ENCODE measurements around the gene EEF1B2. TPM values are rescaled to one million over a fixed set of nuclear protein-coding genes. Genes with fewer than 3 reads are reported as not detected.
"Not testable (repeated sequence)": the region's sequence is repeated elsewhere in the genome, so short reads cannot be mapped to it uniquely, and the experiment has no call there.

The EEF1B2 gene
- 425 and 693 TPM in 2 replicates for total RNA-seq (2014; rRNA removed; shearing (Covaris generic); ENCODE audit: low replicate concordance)

DNA sequence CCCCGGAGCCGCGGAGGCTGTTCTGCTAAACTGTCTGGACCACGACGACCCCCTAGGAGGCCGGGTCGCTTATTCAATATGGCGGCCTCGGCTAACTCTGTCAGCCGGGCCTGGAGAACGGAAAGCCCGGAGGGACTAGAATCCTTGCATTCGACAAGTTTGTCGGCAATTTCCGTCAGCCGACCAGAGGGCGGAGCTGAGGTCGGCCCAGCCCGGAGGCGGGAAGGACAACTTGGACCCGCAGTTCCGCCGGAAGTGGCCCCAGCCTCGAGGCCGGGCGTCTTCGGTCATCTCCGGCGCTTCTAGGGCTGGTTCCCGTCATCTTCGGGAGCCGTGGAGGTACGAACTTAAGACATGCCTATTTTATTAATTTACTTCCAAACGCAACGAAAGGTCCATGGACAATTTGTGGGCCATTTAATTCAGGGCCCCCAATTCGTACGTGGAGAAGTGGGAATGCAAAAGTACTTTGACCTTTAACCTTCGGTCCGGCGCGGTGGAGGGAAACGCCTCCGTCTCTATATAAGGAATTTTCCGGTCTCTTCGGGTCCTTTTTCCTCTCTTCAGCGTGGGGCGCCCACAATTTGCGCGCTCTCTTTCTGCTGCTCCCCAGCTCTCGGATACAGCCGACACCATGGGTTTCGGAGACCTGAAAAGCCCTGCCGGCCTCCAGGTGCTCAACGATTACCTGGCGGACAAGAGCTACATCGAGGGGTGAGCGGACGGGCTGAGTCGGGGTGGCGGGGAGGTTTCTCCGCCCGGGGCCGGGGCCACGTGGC lies at the start of gene EEF1B2, which contains the start of gene NDUFS1:
EEF1B2 (plus strand) TSS at position 550 of the 779 bp plus-strand sequence; CDS start at position 635, 85 bp downstream.
NDUFS1 (minus strand) TSS at position 99 of the 779 bp plus-strand sequence. CDS start 5,766 bp downstream, outside the sequence.
- peak; percentile 98 for DNase-seq
- peak within 1 kb of the TSS; percentile 71 for H3K4me3 ChIP-seq
- H3K36me3 ChIP-seq, result peaks cover 67% of the 10 kb centered on the region
- no peaks in the 10 kb centered on the region for H3K27me3 ChIP-seq
- H3K9me3 ChIP-seq, result peaks cover 5% of the 10 kb centered on the region; the same call in 1 of the 2 replicates

DNA sequence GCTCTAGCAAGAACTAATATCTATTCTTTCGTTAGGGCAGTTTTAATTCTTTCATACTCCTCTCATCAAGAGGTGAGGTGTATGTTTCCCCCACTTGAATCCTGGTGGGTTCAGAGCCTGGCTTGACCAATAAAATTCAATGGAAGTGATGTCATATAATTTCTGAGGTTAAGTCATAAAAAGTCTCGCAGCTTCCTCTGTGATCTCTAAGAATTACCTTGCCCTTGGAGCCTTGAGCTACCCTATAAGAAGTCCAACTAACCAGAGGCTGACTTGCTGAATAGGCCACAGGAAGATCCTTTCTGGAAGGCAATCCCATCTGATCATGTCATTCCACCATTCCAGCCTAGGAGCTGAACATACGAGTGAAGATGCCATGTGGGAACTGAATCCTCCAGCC lies 47.6 kb upstream of the EEF1B2 start:
- Histone ChIP-seq H3K36me3 (peaks cover 12% of the 10 kb centered on the region), H3K4me3 (no peak overlapping the region), H3K27me3 (no peaks in the 10 kb centered on the region), H3K9me3 (no peaks in the 10 kb centered on the region)
- DNase-seq, result no peak

DNA sequence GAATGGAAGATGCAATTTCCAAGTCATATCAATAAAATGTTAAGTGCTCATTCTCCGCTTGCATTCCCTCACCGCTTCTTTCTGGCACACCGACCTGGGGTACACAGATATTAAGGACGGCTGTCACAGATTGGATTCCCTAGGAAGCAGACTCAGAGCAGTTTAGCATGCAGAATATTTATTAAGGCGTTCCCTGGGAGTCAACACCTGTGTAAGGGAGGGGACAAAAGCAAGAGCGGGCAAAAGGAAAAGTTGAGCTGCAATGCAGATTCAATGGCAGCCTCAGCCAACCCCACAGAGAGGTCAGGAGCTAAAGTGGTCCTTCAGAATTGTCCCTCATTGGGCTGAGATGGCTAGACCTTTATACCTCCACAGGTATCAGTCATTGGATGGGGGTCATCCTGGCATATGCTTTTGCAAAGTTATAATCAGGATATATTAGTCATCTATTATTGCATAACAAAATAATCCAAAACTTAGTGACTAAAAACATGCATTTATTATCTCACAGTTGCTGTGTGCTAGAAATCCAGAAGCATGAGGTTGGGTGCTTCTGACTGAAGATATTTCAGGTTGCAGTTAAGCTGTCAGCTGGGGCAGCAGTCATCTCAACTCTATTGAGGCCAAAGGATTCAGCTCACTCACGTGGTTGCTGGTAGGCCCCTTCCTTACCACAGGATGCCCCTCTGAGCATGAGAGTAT lies 46.7 kb upstream of the EEF1B2 start:
- peaks cover 14% of the 10 kb centered on the region for H3K36me3 ChIP-seq
- no peak for DNase-seq
- no peaks in the 10 kb centered on the region for H3K27me3 ChIP-seq
- H3K4me3 ChIP-seq, result no peak overlapping the region
- H3K9me3 ChIP-seq, result no peaks in the 10 kb centered on the region

DNA sequence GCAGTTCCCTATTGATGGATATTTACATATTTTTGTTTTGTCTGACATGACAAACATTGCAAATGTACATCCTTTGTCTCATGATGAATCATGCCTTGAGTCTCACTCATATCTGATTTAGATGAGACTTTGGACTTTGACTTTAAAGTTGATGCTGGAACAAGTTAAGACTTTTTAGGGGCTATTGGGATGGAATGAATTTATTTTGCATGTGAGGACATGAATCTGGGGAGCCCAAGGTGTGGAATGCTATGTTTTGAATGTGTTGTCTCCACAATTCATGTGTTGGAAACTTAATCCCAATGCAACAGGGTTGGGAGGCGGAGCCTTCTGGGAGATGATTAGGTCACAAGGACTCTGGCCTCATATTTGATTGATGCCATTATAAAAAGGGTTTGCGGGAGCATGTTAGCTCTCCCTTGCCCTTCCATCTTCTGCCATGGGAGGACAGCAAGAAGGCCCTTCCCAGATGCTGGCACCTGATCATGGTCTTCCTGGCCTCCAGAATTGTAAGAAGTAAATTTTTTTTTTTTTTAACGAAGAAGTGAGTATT lies 44.6 kb upstream of the EEF1B2 start:
- Histone ChIP-seq H3K27me3 (no peaks in the 10 kb centered on the region), H3K36me3 (peaks cover 19% of the 10 kb centered on the region), H3K9me3 (no peaks in the 10 kb centered on the region), H3K4me3 (no peak overlapping the region)
- no peak for DNase-seq

DNA sequence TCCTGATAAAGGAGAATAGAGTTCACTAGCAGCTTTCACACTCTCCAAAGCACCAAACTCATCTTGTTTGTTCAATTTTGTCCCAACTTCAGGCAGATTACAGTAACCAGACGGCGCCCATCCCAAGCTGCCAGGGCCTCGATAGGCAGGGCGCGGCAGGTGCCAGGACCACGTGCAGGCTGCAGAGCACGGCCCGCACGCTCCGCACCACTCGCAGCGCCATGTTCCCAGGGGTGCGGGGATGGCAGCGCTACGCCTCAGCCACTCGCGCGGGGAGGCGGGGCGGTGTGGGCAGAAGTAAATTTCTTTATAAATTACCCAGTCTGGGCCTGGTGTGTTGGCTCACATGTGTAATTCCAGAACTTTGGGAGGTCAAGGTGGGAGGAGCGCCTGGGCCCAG lies 43.4 kb upstream of the EEF1B2 start:
- Histone ChIP-seq H3K36me3 (peaks cover 31% of the 10 kb centered on the region), H3K27me3 (no peaks in the 10 kb centered on the region), H3K4me3 (no peak overlapping the region), H3K9me3 (no peaks in the 10 kb centered on the region)
- no peak for DNase-seq

DNA sequence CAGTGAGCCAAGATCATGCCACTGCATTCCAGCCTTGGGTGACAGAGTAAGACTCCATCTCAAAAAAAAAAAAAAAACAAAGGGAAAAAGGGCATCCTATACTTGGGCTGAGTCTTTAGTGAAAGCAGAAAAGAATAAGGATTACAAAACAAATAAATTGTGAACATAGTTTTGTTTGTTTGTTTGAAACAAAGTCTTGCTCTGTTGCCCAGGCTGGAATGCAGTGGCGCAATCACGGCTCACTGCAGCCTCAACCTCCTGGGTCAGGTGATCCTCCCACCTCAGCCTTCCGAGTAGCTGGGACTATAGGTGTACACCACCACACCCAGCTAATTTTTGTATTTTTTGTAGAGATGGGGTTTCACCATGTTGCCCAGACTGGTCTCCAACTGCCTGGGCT lies 37.1 kb upstream of the EEF1B2 start:
- DNase-seq, H3K9me3 ChIP-seq, H3K4me3 ChIP-seq, H3K27me3 ChIP-seq: not testable (repeated sequence)
- H3K36me3 ChIP-seq, result peaks cover 68% of the 10 kb centered on the region

DNA sequence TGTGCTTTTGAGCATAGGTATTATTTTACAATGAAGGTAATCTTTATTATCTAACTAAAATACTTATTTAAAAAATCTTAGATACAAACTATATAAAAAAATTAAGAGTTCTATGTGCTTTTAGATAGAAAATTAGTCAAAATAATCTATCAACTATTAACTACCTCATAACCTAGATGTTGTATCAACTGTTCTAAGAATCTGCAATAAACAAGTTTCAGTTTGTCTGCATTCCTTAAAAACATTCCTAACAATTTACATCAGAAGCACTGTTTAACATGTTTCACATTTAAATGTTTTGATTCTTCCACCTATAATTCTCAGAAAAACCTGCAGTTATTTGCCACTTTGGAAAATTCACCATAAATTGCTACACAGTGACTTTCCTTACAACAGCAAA lies 33.8 kb upstream of the EEF1B2 start:
- H3K9me3 ChIP-seq, result no peaks in the 10 kb centered on the region
- peaks cover 76% of the 10 kb centered on the region for H3K36me3 ChIP-seq
- H3K4me3 ChIP-seq, result no peak overlapping the region
- DNase-seq, result no peak
- no peaks in the 10 kb centered on the region for H3K27me3 ChIP-seq

DNA sequence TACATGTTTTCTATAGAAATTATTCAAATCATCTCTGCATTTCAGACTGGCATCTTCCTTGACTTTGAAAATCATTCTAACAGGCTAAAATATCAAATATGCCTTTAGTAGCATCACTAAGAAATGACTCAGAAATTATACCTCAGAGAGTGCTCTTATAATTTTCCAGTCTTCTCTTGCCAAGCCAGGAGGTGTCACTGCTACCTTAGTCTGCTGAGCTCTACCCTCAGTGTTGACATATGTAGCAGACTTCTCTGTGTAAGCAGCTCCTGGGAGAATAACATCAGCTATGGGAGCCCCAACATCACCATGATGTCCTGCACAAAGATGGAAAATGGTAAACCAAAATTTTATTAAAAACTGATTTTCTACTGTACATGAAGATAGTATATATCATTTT lies 32.0 kb upstream of the EEF1B2 start:
- Histone ChIP-seq H3K9me3 (no peaks in the 10 kb centered on the region), H3K36me3 (peaks cover 76% of the 10 kb centered on the region), H3K4me3 (no peak overlapping the region), H3K27me3 (no peaks in the 10 kb centered on the region)
- no peak for DNase-seq

DNA sequence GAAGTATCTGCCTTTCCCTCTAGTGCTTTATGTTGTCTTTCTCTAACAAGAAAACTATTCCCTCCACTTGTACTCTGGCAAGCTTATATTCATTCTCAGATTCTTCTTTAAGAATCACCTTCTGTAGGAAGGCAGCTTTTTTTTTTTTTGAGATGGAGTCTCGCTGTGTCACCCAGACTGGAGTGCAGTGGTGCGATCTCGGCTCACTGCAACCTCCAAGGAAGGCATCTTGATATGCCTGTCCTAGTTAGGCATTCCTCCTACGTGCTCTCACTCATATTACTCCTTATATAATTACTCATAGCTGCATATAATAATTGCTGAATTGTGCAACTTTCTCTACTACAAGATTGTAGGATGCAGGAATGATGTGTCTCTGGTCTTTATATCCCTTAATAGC lies 16.2 kb upstream of the EEF1B2 start:
- H3K36me3 ChIP-seq, result peaks cover 87% of the 10 kb centered on the region
- H3K4me3 ChIP-seq, result no peak overlapping the region
- H3K9me3 ChIP-seq, result no peaks in the 10 kb centered on the region
- DNase-seq, result no peak
- no peaks in the 10 kb centered on the region for H3K27me3 ChIP-seq

DNA sequence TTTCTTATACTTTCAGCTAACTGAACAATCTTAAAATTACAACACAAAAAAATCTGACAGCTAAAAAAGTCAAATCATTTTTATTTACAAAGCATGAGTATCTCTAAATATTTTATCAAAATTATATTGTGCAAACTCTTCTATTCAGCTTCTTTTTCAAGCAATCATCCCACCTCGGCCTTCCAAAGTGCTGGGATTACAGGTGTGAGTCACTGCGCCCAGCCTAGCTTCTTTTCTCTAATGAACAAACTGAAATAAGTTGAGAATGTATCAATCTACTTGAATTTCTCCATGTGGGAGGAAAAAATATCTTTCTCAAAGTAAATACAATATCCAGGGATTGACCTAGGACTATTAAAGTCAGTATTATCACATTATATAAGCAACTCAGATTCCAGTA lies 15.3 kb upstream of the EEF1B2 start:
- Histone ChIP-seq H3K9me3 (no peaks in the 10 kb centered on the region), H3K4me3 (no peak overlapping the region), H3K36me3 (peaks cover 86% of the 10 kb centered on the region), H3K27me3 (no peaks in the 10 kb centered on the region)
- DNase-seq, result no peak

DNA sequence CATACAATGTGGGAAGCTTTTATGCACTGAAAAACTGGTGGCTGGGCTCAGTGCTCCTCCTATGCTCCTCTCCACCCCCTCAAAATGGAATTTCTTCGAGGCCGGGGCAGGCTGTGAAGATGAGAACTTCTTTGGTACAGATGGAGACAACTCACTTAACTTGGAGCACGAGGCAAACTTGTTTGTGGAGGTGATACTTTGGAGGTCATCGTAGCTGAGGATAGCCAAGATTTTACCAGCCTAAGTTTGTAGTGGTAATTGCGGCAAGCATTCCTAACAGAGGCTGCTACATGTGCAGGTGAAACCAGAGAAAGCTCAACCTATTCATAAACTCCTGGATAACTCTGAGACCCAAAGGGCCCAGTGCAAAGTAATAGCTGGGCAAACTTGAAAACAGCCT lies 14.0 kb upstream of the EEF1B2 start:
- Histone ChIP-seq H3K27me3 (no peaks in the 10 kb centered on the region), H3K4me3 (no peak overlapping the region), H3K36me3 (peaks cover 84% of the 10 kb centered on the region), H3K9me3 (no peaks in the 10 kb centered on the region)
- DNase-seq, result no peak

DNA sequence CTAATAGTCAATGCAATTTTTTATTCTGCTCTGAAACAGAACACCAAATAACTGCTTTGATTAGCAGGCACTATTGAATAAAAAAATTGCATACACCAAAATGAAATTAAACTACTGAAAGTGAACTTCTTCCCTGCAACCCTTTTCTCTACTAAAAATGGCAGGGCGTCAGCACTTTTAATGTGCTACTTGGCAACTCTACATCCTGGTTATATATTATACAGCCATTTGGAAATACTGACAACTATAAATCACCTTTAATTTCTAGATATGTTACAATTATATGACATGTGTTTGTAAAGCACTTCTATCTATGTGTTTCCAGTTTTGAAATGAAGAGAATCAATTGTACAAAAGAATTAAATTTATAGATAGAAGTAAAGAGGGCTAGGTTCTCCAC lies 10.4 kb upstream of the EEF1B2 start:
- H3K4me3 ChIP-seq, result no peak overlapping the region
- DNase-seq, result no peak
- H3K9me3 ChIP-seq, result no peaks in the 10 kb centered on the region
- peaks cover 69% of the 10 kb centered on the region for H3K36me3 ChIP-seq
- no peaks in the 10 kb centered on the region for H3K27me3 ChIP-seq

DNA sequence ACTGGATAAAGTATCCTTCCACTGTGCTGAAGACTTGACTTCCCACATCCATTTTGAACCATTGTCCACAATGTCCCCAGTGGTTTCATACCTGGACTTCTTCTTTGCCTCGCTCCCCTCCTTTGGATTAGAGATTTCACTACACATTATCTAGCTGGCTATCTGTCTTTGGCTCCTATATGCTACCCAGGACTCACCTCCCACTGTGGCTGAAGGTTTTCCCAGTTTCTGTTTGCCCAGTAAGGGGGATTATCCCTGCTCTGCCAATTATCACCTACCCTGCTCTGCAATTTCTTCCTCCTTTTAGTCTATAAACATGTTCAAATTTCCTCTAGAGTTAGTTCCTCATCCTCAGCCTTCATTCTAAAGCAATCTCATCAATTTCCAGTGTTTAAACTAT lies 9.5 kb upstream of the EEF1B2 start:
- no peaks in the 10 kb centered on the region for H3K27me3 ChIP-seq
- DNase-seq, result no peak
- H3K9me3 ChIP-seq, result no peaks in the 10 kb centered on the region
- H3K36me3 ChIP-seq, result peaks cover 62% of the 10 kb centered on the region
- H3K4me3 ChIP-seq, result no peak overlapping the region

DNA sequence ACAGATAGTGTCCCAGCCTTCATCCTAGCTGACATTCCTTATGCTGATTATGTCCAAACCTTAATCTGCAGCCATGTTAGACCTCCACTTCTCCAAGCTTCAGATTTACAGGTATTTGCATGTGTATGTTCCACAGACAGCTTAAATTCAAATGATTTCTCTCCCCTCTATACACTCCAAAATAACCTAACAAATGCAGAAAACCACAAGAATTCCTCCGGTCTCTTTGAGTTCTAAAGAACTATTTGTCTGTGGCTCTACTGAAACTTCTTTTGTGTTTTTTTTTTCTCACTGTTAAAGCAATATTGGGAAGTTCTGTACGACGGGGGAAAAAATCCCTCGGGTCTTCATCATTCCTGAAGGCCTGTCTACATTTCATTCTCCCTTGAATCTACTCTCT lies 9.1 kb upstream of the EEF1B2 start:
- peaks cover 60% of the 10 kb centered on the region for H3K36me3 ChIP-seq
- DNase-seq, result no peak

DNA sequence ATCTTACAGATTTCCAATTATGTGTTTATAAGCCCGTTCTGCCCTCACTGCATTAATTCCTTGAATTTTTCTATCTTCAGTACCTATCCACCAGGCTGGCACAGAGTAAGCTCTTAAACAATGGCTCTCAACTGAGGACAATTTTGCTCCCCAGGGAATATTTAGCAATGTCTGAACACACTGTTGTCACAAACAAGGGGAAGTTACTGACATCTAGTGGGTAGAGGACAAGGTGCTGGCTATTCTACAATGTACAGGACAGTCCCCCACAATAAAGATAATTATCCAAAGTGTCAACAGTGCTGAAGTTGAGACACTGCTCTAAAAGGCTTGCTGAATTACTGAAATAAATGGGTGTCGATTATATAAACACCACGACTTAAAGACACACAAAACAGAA lies 5.5 kb upstream of the EEF1B2 start:
- Histone ChIP-seq H3K36me3 (peaks cover 46% of the 10 kb centered on the region), H3K27me3 (no peaks in the 10 kb centered on the region), H3K9me3 (peaks cover 5% of the 10 kb centered on the region; the same call in 1 of the 2 replicates), H3K4me3 (no peak overlapping the region)
- DNase-seq, result no peak

More for the DNA sequence above, 9.1 kb upstream of the EEF1B2 start:
- no peaks in the 10 kb centered on the region for H3K27me3 ChIP-seq
- H3K4me3 ChIP-seq, result no peak overlapping the region
- H3K9me3 ChIP-seq, result no peaks in the 10 kb centered on the region

DNA sequence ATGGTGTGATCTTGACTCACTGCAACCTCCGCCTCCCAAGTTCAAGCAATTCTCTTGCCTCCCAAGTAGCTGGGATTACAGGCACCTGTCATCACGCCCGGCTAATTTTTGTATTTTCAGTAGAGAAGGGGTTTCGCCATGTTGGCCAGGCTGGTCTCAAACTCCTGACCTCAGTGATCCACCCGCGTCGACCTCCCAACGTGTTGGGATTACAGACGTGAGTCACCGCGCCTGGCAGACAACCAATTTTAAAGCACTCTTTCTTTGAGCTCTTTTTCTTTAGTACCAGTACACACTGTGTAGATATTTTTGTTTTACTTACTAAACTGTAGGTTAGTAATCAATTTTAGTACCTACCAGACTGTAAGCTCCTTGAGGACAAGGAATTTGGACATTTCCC lies 2.7 kb upstream of the EEF1B2 start:
- DNase-seq, H3K9me3 ChIP-seq, H3K27me3 ChIP-seq: not testable (repeated sequence)
- Histone ChIP-seq H3K36me3 (peaks cover 50% of the 10 kb centered on the region), H3K4me3 (peak overlapping the region; percentile 71)

DNA sequence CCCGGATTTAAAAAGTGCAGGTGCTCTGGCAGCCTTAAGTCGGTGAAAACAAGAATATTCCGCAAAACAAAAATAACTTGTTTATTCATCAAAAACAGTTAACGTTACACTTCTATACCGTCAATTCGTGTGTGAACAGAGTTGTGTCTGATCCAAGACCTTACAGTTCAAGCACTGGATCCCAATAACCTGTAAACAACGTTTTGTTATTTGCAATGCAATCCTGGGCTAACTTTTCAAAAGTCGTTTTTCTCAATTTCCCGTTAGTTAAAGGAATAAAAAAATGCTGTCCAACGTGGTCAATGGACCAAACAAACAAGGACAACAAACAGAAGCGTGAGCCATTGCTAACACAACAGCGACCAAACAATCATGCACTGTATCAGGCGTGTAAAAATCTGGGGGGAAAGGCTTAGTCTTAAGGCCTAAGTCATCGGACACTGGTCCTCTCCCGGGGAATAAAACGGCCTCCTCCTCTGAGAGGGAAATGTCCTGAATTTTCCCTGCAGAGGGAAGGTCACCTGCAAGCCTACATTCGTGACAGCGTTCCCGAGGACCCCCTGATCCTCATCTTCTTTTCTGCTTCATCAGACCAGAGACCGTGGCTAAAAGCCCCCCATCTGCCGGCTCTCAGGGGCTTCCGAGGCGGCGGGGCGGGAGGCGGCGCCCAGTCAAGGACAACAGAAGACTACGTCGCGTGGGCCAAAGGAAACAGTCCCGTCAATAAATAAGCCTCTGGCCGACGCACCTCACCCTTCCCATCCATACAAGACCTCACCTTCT lies 941 bp upstream of the EEF1B2 start:
- Histone ChIP-seq H3K9me3 (peaks cover 5% of the 10 kb centered on the region; the same call in 1 of the 2 replicates), H3K4me3 (peak overlapping the region; percentile 71), H3K27me3 (no peaks in the 10 kb centered on the region), H3K36me3 (peaks cover 62% of the 10 kb centered on the region)
- no peak for DNase-seq

Data from MG63 (cell line).